Muscle of leg (tissue), 16 donors: ENCODE measurements around the gene GNG5. TPM values are rescaled to one million over a fixed set of nuclear protein-coding genes. Genes with fewer than 3 reads are reported as not detected.

Experiments used
- DNase-seq: peaks from one replicate; pipeline ENCODE4 v3.0.0; 2013
- H3K27ac ChIP-seq: one replicate; pipeline ENCODE4 v1.5.1; 2013; ENCODE audit warnings: mild to moderate bottlenecking, low read length, control low read depth
- H3K27me3 ChIP-seq: one replicate; pipeline ENCODE4 v1.6.1; 2013; ENCODE audit warnings: low read length; ENCODE audit not compliant: control insufficient read depth, insufficient read depth
- H3K36me3 ChIP-seq: one replicate; pipeline ENCODE4 v1.6.1; 2013; ENCODE audit warnings: low read length; ENCODE audit not compliant: control insufficient read depth, insufficient read depth
- H3K4me1 ChIP-seq: one replicate; pipeline ENCODE4 v1.6.1; 2013; ENCODE audit warnings: low read length; ENCODE audit not compliant: control insufficient read depth, insufficient read depth
- H3K4me3 ChIP-seq: one replicate; pipeline ENCODE4 v1.5.1; 2013; ENCODE audit warnings: low read length, control low read depth
- H3K9me3 ChIP-seq: replicated peaks from 2 replicates; pipeline ENCODE4 v1.6.1; 2013; ENCODE audit warnings: low read depth, low read length; ENCODE audit not compliant: control insufficient read depth
- WGBS: methylation state at CpG from one replicate; pipeline ENCODE4 v1.1.5; 2013; ENCODE audit warnings: missing lambda C conversion rate; ENCODE audit not compliant: insufficient coverage; 5-methylcytosine and 5-hydroxymethylcytosine counted together
- long read RNA-seq, 11 donors: transcript quantifications; one replicate each; lab custom pipeline, GENCODE V29; 2026
- polyA plus RNA-seq, 8 donors: library from polyadenylated mRNA; unstranded; fragments of 120-200 nt; gene quantifications; one replicate each; pipeline versions ENCODE4 v1.2.1 to v1.2.3, GENCODE V29; 2013; ENCODE audit warnings: inconsistent platforms in 1 of 8, low replicate concordance in 1 of 8; ENCODE audit not compliant: insufficient read length in 8 of 8, insufficient read depth in 1 of 8
- total RNA-seq: library from RNA; stranded (reverse); fragments of 120-200 nt; gene quantifications from one replicate; pipeline ENCODE4 v1.2.4, GENCODE V29; 2013

Gene GNG5
- total RNA-seq, result 47.3 TPM
- 100 to 1,000 TPM; 158 to 194 (median 180) TPM for polyA plus RNA-seq
- long read RNA-seq, donor 1, transcript GNG5-201 (3 exons, 920 nt), result major isoform, 86 of 86 reads
- long read RNA-seq, donor 1, partial matches to known transcripts, result 0 of 86 reads
- long read RNA-seq, donor 1, other reads (novel, unspliced or antisense), result 0 of 86 reads
- long read RNA-seq, donor 2, transcript GNG5-201 (3 exons, 920 nt), result major isoform, 20 of 20 reads
- long read RNA-seq, donor 2, partial matches to known transcripts, result 0 of 20 reads
- long read RNA-seq, donor 2, other reads (novel, unspliced or antisense), result 0 of 20 reads
- long read RNA-seq, donor 3, transcript GNG5-201 (3 exons, 920 nt), result major isoform, 145 of 151 reads
- long read RNA-seq, donor 3, partial matches to known transcripts, result 6 of 151 reads
- long read RNA-seq, donor 3, other reads (novel, unspliced or antisense), result 0 of 151 reads
- long read RNA-seq, donor 4, transcript GNG5-201 (3 exons, 920 nt), result major isoform, 178 of 185 reads
- long read RNA-seq, donor 4, partial matches to known transcripts, result 6 of 185 reads
- long read RNA-seq, donor 4, other reads (novel, unspliced or antisense), result 0 of 185 reads
- long read RNA-seq, donor 5, transcript GNG5-201 (3 exons, 920 nt), result major isoform, 359 of 369 reads
- long read RNA-seq, donor 5, partial matches to known transcripts, result 5 of 369 reads
- long read RNA-seq, donor 5, other reads (novel, unspliced or antisense), result 5 of 369 reads
- long read RNA-seq, donor 6, transcript GNG5-201 (3 exons, 920 nt), result major isoform, 349 of 470 reads
- long read RNA-seq, donor 6, partial matches to known transcripts, result 115 of 470 reads
- long read RNA-seq, donor 6, other reads (novel, unspliced or antisense), result 6 of 470 reads
- long read RNA-seq, donor 7, transcript GNG5-201 (3 exons, 920 nt), result major isoform, 274 of 275 reads
- long read RNA-seq, donor 7, partial matches to known transcripts, result 0 of 275 reads
- long read RNA-seq, donor 7, other reads (novel, unspliced or antisense), result 0 of 275 reads
- long read RNA-seq, donor 8, transcript GNG5-201 (3 exons, 920 nt), result major isoform, 185 of 207 reads
- long read RNA-seq, donor 8, partial matches to known transcripts, result 22 of 207 reads
- long read RNA-seq, donor 8, other reads (novel, unspliced or antisense), result 0 of 207 reads
- long read RNA-seq, donor 9, transcript GNG5-201 (3 exons, 920 nt), result major isoform, 193 of 193 reads
- long read RNA-seq, donor 9, partial matches to known transcripts, result 0 of 193 reads
- long read RNA-seq, donor 9, other reads (novel, unspliced or antisense), result 0 of 193 reads
- long read RNA-seq, donor 10, transcript GNG5-201 (3 exons, 920 nt), result major isoform, 278 of 286 reads
- long read RNA-seq, donor 10, partial matches to known transcripts, result 0 of 286 reads
- long read RNA-seq, donor 10, other reads (novel, unspliced or antisense), result 5 of 286 reads
- long read RNA-seq, donor 11, transcript GNG5-201 (3 exons, 920 nt), result major isoform, 180 of 187 reads
- long read RNA-seq, donor 11, partial matches to known transcripts, result 0 of 187 reads
- long read RNA-seq, donor 11, other reads (novel, unspliced or antisense), result 5 of 187 reads

DNA sequence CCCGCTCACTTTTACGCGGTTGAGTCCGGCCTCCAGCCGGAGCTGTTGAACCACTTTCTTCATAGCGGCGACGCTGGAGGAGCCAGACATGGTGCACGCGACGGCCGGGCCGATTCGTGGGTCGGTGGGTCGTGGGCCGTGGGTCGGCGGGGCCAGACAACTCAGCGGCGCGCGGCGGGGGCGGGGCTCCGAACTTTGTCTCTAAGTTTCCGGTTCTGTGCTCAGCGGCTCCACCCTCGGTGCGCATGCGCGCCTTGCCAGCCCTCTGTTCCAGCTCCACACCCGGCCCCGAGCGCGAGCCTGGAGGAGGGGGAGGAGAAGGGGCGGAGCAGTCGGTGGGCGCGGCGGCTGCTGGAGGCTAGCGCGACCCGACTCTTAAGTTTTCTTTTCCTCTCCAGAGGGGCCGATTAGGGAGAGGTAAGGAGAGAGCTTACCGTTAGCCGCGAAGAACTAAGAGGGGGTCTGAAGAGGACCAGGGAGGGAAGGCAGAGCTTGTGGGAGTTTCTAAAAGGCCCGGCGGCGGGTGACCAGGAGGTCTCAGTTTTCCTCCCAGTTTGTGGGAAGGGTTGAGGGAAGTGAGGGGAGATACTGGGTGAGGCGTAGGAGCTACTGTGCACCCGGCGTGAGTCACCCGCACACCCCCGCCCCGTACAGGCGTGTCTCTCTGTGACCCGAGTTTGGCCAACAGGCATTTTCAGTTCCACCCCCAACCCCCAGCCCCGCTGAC lies at the start of gene GNG5, which contains the start of gene SPATA1:
Gene GNG5, minus strand, starts transcription at position 580 of the 727 bp plus-strand sequence. Its CDS starts 490 bp downstream, at position 90.
Gene SPATA1, plus strand, starts transcription at position 385 of the 727 bp plus-strand sequence. CDS start 9,974 bp downstream, outside the sequence.
- peaks cover 14% of the 10 kb centered on the region for H3K4me1 ChIP-seq
- no peaks in the 10 kb centered on the region for H3K27me3 ChIP-seq
- peaks cover 3% of the 10 kb centered on the region for H3K9me3 ChIP-seq
- peak within 1 kb of the TSS; percentile 100 for H3K27ac ChIP-seq
- WGBS, result under 1% methylated on average over 41 of the region's 60 CpGs
- H3K36me3 ChIP-seq, result peaks cover 4% of the 10 kb centered on the region
- H3K4me3 ChIP-seq, result peak within 1 kb of the TSS; percentile 85
- DNase-seq, result peak; percentile 99

DNA sequence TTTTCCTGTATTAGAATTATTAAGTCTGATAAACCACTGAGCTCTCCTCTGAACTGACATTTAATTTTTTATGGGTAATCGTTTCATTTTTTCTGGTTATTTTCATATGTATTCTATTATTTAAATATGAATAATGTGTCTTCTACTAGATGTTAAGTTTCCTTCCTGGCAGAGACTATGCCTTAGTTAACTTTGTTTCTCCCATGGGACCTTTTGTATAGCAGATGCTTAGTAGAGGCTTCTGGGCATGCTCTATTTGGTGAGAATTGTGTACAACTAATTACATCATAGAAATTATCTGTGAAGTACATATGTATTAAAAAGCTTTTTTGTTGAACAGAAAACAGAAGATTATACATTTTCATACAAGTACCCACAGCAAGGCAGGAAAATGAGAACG lies 44.4 kb upstream of the GNG5 start:
- DNase-seq, result peak; percentile 60

DNA sequence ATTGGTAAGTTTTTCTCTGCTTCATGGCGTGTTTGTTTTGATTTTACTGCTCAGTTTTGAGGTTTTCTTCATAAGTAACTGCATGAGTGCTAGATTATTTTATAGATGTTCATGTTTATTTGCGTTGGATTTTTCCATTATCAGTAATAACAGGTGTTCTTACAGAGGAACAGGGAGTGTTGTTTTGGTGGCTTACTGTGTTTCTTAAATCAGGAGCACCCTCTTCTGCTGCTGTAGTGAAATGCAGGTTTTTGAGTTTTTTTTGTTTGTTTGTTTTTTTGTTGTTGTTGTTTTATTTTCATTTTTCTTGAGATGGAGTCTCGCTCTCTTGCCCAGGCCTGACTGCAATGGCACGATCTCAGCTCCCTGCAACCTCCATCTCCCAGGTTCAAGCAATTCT lies 35.3 kb upstream of the GNG5 start:
- Histone ChIP-seq H3K4me3 (no peak overlapping the region), H3K27me3 (no peaks in the 10 kb centered on the region), H3K4me1 (no peaks in the 10 kb centered on the region), H3K36me3 (no peaks in the 10 kb centered on the region), H3K27ac (no peak overlapping the region), H3K9me3 (no peaks in the 10 kb centered on the region)
- DNase-seq, result no peak
- no CpG with 5 or more reads among the region's 4 CpGs for WGBS

More for the DNA sequence above, 44.4 kb upstream of the GNG5 start:
- WGBS, result no CpG with 5 or more reads among the region's 2 CpGs
- no peak overlapping the region for H3K27ac ChIP-seq
- H3K4me1 ChIP-seq, result no peaks in the 10 kb centered on the region
- no peaks in the 10 kb centered on the region for H3K36me3 ChIP-seq
- H3K4me3 ChIP-seq, result no peak overlapping the region
- no peaks in the 10 kb centered on the region for H3K9me3 ChIP-seq
- no peaks in the 10 kb centered on the region for H3K27me3 ChIP-seq

DNA sequence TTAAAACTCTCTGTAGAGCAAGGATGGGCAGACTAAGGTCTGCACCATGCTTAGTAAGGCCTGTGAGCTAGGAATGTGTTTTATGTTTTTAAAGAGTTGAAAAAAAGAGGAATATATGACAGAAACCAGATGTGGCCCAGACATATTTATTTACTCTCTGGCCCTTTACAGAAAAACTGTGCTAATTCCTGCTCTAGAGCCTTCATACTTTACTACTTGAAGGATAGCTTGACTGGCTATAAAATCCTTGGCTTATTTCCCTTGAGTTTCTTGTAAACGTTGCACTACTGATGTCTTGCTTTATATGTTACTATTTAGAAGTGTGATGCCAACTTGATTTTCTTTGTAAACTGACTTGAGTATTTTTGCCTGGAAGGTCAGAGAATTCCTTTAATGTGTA lies 34.4 kb upstream of the GNG5 start:
- no CpG with 5 or more reads among the region's 1 CpG for WGBS
- Histone ChIP-seq H3K4me3 (no peak overlapping the region), H3K9me3 (no peaks in the 10 kb centered on the region), H3K36me3 (no peaks in the 10 kb centered on the region), H3K27ac (no peak overlapping the region), H3K4me1 (no peaks in the 10 kb centered on the region), H3K27me3 (no peaks in the 10 kb centered on the region)
- no peak for DNase-seq

DNA sequence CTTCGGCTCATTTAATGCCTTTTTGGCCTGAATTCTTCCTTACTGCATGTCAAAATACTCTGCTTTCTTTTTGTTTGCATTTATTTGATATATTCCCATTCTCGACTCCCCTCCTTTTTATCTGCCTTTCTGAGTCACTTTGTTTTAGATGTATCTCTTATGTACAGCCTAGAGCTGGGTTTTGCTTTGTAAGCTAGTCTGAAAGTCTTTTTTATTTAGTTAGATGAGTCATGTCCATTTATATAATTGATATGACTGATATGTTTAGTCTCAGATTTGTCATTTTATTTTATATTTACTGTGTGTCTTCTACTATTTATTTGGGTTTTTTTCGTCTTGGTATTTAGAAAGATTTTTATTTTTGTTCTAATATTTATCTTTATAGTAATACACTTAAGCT lies 33.6 kb upstream of the GNG5 start:
- no peaks in the 10 kb centered on the region for H3K27me3 ChIP-seq
- H3K36me3 ChIP-seq, result no peaks in the 10 kb centered on the region
- H3K9me3 ChIP-seq, result no peaks in the 10 kb centered on the region
- DNase-seq, result no peak
- H3K27ac ChIP-seq, result no peak overlapping the region
- no peak overlapping the region for H3K4me3 ChIP-seq
- H3K4me1 ChIP-seq, result no peaks in the 10 kb centered on the region
- WGBS, result no CpG with 5 or more reads among the region's 3 CpGs

DNA sequence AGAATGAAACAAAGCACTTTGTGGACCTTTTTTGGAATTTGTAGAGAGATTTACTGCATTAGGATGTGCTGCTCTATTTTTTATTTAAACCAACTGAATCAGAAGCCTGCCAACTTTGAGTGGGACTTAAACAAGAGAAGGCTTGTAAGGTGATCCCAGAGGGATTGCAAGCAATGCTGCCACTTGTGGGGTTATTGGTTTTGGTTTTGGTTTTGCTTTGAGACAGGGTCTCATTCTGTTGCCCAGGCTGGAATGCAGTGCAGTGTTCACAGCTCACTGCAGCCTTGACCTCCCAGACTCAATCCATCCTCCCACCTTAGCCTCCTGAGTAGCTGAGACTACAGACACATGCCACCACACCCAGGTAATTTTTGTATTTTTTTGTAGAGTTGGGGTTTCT lies 32.2 kb upstream of the GNG5 start:
- Histone ChIP-seq H3K4me3 (no peak overlapping the region), H3K36me3 (no peaks in the 10 kb centered on the region), H3K27ac (no peak overlapping the region), H3K27me3 (no peaks in the 10 kb centered on the region), H3K9me3 (no peaks in the 10 kb centered on the region), H3K4me1 (no peaks in the 10 kb centered on the region)
- DNase-seq, result no peak

DNA sequence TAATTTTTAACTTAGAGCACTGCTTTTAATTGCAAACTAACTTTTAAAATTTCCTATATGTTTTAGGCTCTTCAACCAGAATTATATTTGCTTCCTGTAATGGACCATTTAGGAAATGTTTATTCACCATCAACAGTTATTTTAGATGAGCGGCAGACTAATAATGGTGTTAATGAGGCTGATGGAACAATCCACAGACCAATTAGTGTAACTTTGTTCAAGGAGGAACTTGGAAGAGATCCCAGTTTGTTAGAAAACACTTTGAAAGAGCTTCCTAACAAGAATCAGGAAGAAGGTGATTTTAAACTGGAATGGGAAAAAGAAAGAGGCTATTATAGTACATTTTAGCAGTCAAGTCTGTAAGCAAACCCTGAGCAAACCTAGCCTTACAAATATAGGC lies 19.4 kb upstream of the GNG5 start:
- no peaks in the 10 kb centered on the region for H3K9me3 ChIP-seq
- peak; percentile 26 for DNase-seq
- WGBS, result no CpG with 5 or more reads among the region's 1 CpG
- H3K4me1 ChIP-seq, result no peaks in the 10 kb centered on the region
- no peaks in the 10 kb centered on the region for H3K27me3 ChIP-seq
- no peak overlapping the region for H3K4me3 ChIP-seq
- H3K27ac ChIP-seq, result no peak overlapping the region
- no peaks in the 10 kb centered on the region for H3K36me3 ChIP-seq

DNA sequence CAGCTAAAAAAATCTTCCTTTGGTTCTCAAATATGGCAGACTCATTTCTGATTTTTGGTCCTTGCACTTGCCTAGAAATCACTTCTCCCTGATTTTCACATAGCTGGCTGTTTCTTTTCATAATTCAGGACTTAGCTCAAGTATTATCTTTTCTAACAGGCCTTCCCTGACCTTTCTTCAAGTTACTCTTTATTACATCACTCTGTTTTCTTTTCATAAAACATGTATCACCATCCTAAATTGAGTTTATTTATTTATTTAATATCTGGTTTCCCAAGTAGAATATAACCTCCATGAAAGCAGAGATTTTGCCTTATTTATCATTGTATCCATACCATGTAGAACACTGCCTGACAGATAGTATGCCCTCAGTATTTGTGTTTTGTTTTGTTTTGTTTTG lies 18.2 kb upstream of the GNG5 start:
- H3K27me3 ChIP-seq, result no peaks in the 10 kb centered on the region
- H3K27ac ChIP-seq, result no peak overlapping the region
- DNase-seq, result no peak
- no peaks in the 10 kb centered on the region for H3K36me3 ChIP-seq
- H3K9me3 ChIP-seq, result no peaks in the 10 kb centered on the region
- H3K4me1 ChIP-seq, result no peaks in the 10 kb centered on the region
- H3K4me3 ChIP-seq, result no peak overlapping the region

DNA sequence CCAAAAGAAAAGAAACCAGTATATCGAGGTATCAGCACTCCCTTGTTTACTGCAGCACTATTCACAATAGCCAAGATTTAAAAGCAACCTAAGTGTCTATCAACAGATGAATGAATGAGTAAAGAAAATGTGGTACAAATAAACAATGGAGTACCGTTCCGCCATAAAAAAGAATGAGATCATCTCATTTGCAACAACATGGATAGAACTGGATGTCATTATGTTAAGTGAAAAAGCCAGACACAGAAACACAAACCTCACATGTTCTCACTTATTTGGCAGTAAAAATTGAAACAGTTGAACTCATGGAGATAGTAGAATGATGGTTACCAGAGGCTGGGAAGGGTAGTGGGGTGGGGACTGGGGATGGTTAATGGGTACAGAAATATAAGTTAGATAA lies 4.3 kb upstream of the GNG5 start:
- no peak for DNase-seq
- no peaks in the 10 kb centered on the region for H3K4me1 ChIP-seq
- no CpG with 5 or more reads among the region's 3 CpGs for WGBS
- no peak overlapping the region for H3K4me3 ChIP-seq
- no peaks in the 10 kb centered on the region for H3K27me3 ChIP-seq
- peaks cover 3% of the 10 kb centered on the region for H3K9me3 ChIP-seq
- no peaks in the 10 kb centered on the region for H3K36me3 ChIP-seq
- H3K27ac ChIP-seq, result no peak overlapping the region
